ENCODE results near the gene LAMTOR5. TPM values are rescaled to one million over a fixed set of nuclear protein-coding genes. Genes with fewer than 3 reads are reported as not detected.
"Not testable (repeated sequence)": the region's sequence is repeated elsewhere in the genome, so short reads cannot be mapped to it uniquely, and the experiment has no call there.

The LAMTOR5 gene
- total RNA-seq, 1 donor from 2014 or later: 135 TPM

DNA sequence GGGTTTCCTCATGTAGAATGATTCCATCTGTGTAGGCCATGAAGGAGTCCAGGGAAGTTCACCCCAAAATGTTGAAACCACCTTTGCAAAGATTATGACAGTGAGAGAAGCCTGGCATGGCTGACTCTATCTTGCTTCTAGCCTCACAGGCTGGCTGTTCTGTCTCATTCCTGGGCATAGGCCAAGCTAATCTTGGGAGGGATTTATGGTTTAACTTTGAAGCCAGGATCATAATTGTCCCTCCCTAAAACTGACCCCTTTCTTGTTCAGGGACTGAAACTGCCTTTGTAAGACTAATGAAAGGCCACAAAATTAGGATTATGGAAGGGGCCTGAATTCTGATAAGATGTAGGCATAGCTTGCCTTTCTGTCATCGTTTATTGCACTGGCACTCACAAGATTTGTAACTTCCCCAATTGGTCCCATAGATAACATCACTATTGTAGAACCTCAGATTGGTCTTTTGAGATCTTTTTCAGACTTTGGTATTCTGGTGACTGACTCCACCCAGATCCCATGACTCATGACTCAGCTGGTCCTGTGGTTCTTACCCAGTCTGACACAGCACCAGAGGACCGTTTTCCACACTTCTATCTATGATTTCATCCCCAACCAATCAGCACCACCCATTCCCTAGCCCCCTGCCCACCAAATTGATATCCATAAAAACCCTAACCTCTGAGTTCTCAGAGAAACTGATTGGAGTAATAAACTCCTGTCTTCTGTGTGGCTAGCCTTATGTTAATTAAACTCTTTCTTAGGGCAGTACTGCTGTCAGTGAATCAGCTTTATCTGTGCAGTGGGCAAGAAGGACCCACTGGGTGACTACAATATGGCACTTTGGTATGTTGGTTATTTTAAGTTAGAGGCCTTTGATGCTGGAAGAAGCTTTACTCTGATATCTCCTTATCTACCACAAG lies 13.6 kb upstream of the LAMTOR5 start:
- H3K4me3 Mint-ChIP-seq (ENCODE audit: unreplicated experiment): no peak overlapping the region
- H3K36me3 Mint-ChIP-seq (ENCODE audit: unreplicated experiment): peaks cover 10% of the 10 kb centered on the region
- H3K27me3 Mint-ChIP-seq (ENCODE audit: unreplicated experiment): peaks cover 2% of the 10 kb centered on the region
- no peak overlapping the region for H3K27ac Mint-ChIP-seq (ENCODE audit: unreplicated experiment)
- H3K9me3 Mint-ChIP-seq (ENCODE audit: unreplicated experiment): peaks cover 1% of the 10 kb centered on the region
- TF ChIP-seq, protein P1, sequence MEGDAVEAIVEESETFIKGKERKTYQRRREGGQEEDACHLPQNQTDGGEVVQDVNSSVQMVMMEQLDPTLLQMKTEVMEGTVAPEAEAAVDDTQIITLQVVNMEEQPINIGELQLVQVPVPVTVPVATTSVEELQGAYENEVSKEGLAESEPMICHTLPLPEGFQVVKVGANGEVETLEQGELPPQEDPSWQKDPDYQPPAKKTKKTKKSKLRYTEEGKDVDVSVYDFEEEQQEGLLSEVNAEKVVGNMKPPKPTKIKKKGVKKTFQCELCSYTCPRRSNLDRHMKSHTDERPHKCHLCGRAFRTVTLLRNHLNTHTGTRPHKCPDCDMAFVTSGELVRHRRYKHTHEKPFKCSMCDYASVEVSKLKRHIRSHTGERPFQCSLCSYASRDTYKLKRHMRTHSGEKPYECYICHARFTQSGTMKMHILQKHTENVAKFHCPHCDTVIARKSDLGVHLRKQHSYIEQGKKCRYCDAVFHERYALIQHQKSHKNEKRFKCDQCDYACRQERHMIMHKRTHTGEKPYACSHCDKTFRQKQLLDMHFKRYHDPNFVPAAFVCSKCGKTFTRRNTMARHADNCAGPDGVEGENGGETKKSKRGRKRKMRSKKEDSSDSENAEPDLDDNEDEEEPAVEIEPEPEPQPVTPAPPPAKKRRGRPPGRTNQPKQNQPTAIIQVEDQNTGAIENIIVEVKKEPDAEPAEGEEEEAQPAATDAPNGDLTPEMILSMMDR (IDR thresholded peaks at IDR 0.05; ENCODE audit: partially characterized antibody, unreplicated experiment): no peak
- no peak for DNase-seq
- H3K4me1 Mint-ChIP-seq (ENCODE audit: low read depth, unreplicated experiment): peaks cover 5% of the 10 kb centered on the region

- H3K27ac Mint-ChIP-seq (ENCODE audit: unreplicated experiment): no peak overlapping the region
- H3K27me3 Mint-ChIP-seq (ENCODE audit: unreplicated experiment): peaks cover 5% of the 10 kb centered on the region
- H3K9me3 Mint-ChIP-seq (ENCODE audit: unreplicated experiment): peaks cover 1% of the 10 kb centered on the region
- peaks cover 10% of the 10 kb centered on the region for H3K36me3 Mint-ChIP-seq (ENCODE audit: unreplicated experiment)
- TF ChIP-seq, protein P1 (IDR thresholded peaks at IDR 0.05; ENCODE audit: partially characterized antibody, unreplicated experiment): no peak
- DNase-seq: no peak
- peaks cover 2% of the 10 kb centered on the region for H3K4me1 Mint-ChIP-seq (ENCODE audit: low read depth, unreplicated experiment)
- H3K4me3 Mint-ChIP-seq (ENCODE audit: unreplicated experiment): no peak overlapping the region
Measured at GRCh38 chr1:110420023-110420662, 12.6 kb upstream of the LAMTOR5 start.

DNA sequence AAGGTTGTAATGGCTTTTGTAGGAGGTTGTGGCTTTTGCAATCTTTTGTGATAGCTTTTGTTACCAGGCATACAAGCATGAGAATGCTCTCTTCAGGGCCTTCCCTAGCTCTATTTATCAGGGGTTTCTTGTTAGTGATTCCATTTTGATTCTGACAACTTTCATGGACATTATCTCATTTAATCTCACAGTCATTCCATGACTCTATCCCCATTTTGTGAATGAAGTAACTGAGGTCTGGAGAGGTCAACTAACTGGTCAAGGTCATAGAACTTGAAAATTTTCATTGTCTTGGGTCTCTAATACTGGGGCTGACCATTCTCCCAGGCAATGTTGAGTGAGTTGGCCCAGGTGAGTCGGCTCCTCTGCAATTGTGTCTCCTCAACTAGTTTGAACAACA lies 11.2 kb upstream of the LAMTOR5 start:
- H3K4me3 Mint-ChIP-seq (ENCODE audit: unreplicated experiment): no peak overlapping the region

DNA sequence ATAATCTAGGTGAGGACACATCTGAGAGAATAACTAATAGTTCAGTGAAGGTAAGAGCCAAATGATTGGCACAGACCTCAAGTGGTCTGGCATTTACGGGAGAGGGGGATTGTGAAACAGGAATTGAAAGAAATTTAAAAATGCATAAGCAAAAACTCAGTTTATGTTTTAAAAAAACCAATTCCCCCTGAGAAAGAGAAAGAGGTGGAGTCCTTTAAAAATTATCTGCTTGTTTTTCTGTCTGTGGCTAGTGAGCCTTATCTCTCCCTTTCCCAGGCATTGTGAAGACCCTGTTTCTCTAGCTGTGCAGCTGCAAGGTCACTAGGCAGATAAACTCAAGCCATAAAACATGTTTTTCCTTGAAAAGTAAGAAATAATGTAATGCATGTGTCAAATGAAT lies 5.6 kb upstream of the LAMTOR5 start:
- not testable (repeated sequence) for H3K36me3 Mint-ChIP-seq (ENCODE audit: unreplicated experiment); DNase-seq; H3K4me3 Mint-ChIP-seq (ENCODE audit: unreplicated experiment); H3K9me3 Mint-ChIP-seq (ENCODE audit: unreplicated experiment); H3K27me3 Mint-ChIP-seq (ENCODE audit: unreplicated experiment); H3K4me1 Mint-ChIP-seq (ENCODE audit: low read depth, unreplicated experiment); H3K27ac Mint-ChIP-seq (ENCODE audit: unreplicated experiment)

More for the DNA sequence above, 11.2 kb upstream of the LAMTOR5 start:
- Mint-ChIP-seq H3K9me3 (ENCODE audit: unreplicated experiment) (peaks cover 1% of the 10 kb centered on the region), H3K27ac (ENCODE audit: unreplicated experiment) (no peak overlapping the region), H3K27me3 (ENCODE audit: unreplicated experiment) (peaks cover 5% of the 10 kb centered on the region), H3K4me1 (ENCODE audit: low read depth, unreplicated experiment) (no peaks in the 10 kb centered on the region), H3K36me3 (ENCODE audit: unreplicated experiment) (peaks cover 10% of the 10 kb centered on the region)
- DNase-seq: no peak
- TF ChIP-seq, protein P1 (IDR thresholded peaks at IDR 0.05; ENCODE audit: partially characterized antibody, unreplicated experiment): no peak

DNA sequence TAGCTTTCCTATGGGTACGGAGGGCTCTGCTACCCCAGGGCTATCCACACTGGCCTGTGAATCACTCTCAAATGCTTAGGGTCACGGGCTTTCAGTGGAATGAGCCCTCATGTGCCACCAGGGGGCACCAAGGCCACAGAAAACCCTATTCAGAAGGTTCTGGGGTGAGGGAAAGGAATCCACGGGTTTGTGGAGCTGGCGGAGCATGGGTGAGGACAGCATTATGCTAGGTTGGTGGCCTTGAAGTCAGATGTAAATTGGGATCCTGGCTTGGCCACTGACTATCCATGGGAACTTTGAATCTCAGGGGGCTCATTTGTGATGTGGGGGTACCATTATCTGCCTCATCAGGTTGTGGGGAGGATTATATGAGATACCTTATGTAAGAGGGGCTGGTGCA lies 5.1 kb upstream of the LAMTOR5 start:
- H3K4me1 Mint-ChIP-seq (ENCODE audit: low read depth, unreplicated experiment): no peaks in the 10 kb centered on the region
- DNase-seq: peak; percentile 78
- H3K9me3 Mint-ChIP-seq (ENCODE audit: unreplicated experiment): peaks cover 1% of the 10 kb centered on the region
- TF ChIP-seq, protein P1 (IDR thresholded peaks at IDR 0.05; ENCODE audit: partially characterized antibody, unreplicated experiment): peak; percentile 75
- no peak overlapping the region for H3K4me3 Mint-ChIP-seq (ENCODE audit: unreplicated experiment)
- H3K27ac Mint-ChIP-seq (ENCODE audit: unreplicated experiment): no peak overlapping the region
- no peaks in the 10 kb centered on the region for H3K36me3 Mint-ChIP-seq (ENCODE audit: unreplicated experiment)
- peaks cover 3% of the 10 kb centered on the region for H3K27me3 Mint-ChIP-seq (ENCODE audit: unreplicated experiment)

Measured in glutamatergic neuron (in vitro differentiated cells).